ENCODE data around the gene SGCA. TPM values are rescaled to one million over a fixed set of nuclear protein-coding genes. Genes with fewer than 3 reads are reported as not detected.

The SGCA gene
- total RNA-seq, 2 donors from 2014 or later = 0.51 to 2.6 TPM

DNA sequence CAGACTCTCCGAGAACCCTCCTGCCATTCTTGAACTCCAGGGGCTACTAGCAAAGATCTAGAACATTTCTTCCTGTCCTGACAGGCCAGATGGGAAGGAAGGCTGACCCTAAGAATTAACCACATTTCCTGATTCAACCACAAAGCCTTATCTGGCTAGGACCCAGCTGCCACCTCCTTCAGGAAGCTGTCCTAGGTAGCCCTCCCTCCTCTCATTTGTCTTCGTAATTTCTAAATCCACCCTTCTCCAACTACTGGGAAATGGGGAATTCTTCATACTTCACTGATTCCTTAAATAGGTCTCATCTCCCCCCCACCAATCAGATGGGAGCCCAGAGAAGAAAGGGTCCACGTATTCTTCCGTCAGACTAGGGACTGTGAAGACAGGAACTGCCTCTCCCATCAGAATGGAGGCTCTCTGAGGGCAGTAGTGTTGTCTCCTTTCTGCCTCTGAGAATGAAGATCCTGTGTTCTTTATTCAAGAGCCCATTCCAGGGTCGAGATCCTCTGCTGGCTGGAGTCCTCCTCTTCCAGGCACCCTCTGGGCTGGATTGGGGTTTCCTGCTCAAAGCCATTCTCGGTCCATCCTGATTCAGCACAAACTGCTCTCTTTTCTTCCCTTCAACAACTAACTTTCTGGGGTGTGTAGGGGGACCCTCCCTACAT lies 38.0 kb upstream of the SGCA start:
- peaks cover 3% of the 10 kb centered on the region for H3K4me1 ChIP-seq (ENCODE audit: control insufficient read depth, insufficient read depth, low read length)
- Mint-ChIP-seq H3K9me3 (no peaks in the 10 kb centered on the region), H3K4me1 (peaks cover 31% of the 10 kb centered on the region), H3K4me3 (peak overlapping the region; percentile 70), H3K27me3 (ENCODE audit: insufficient read depth) (peaks cover 36% of the 10 kb centered on the region), H3K36me3 (ENCODE audit: low read depth) (no peaks in the 10 kb centered on the region), H3K27ac (no peak overlapping the region)
- H3K27ac ChIP-seq (ENCODE audit: low read depth, low read length) = no peak overlapping the region
- H3K4me3 ChIP-seq (ENCODE audit: low read length) = no peak overlapping the region
- WGBS, 2 experiments (ENCODE audit: insufficient coverage in 1 of 2, insufficient read length in 1 of 2) = 79 to 93% methylated on average over 3 to 6 of the region's 6 CpGs
- no peak overlapping the region for H3K9ac ChIP-seq (ENCODE audit: extremely low read depth, low read length, poor library complexity, severe bottlenecking)
- peak; percentile 72 for DNase-seq
- TF ChIP-seq, protein P1, sequence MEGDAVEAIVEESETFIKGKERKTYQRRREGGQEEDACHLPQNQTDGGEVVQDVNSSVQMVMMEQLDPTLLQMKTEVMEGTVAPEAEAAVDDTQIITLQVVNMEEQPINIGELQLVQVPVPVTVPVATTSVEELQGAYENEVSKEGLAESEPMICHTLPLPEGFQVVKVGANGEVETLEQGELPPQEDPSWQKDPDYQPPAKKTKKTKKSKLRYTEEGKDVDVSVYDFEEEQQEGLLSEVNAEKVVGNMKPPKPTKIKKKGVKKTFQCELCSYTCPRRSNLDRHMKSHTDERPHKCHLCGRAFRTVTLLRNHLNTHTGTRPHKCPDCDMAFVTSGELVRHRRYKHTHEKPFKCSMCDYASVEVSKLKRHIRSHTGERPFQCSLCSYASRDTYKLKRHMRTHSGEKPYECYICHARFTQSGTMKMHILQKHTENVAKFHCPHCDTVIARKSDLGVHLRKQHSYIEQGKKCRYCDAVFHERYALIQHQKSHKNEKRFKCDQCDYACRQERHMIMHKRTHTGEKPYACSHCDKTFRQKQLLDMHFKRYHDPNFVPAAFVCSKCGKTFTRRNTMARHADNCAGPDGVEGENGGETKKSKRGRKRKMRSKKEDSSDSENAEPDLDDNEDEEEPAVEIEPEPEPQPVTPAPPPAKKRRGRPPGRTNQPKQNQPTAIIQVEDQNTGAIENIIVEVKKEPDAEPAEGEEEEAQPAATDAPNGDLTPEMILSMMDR (conservative IDR thresholded peaks at IDR 0.05) = no peak
- H3K27me3 ChIP-seq (ENCODE audit: control insufficient read depth, insufficient read depth, low read length, poor library complexity, severe bottlenecking) = no peaks in the 10 kb centered on the region
- no peaks in the 10 kb centered on the region for H3K36me3 ChIP-seq (ENCODE audit: control insufficient read depth, insufficient read depth, low read length)
- H3K9me3 ChIP-seq (ENCODE audit: control insufficient read depth, low read length) = no peaks in the 10 kb centered on the region

DNA sequence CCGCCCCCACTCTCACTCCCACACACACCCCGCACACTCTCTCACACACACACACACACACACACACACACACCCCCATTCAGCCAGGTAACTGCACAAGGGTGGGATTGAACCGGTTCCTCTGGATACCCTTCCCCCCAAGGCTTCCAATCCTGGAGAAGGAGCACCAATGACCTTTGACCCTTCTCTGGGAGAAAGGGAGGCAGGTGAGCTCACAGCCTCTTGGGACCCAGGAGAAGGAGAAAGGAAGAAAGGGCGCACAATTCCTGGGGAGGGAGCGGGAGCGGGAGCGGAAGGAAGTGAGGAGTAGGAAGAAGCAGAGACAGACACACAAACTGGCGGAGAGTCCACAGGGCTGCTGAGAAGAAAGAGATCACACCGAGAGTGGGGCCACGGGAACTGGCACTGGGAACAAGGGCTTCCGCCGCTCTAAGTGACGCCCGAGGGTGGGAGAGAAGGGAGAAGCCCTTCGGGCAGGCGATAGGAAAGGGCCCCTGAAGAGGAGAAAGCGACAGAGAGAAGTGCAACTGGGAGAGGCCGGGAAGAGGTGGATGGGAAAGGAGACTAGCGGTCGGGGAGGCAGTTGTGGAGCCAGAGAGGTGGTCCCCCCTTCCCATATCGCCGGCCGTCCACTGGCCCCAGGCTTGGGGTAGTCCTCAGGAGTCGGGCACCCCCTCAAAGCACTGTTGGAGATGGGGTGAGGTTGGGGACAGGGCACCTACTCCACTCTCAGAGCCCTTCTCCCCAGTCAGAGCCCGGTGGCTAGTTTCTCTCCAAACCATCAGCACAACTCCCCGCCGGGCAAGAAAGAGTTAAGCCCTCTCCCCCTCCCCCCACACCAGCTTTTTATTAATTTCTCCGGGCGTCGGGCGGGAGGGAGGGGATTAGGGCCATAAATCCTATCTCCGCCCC lies 37.1 kb upstream of the SGCA start:
- Histone ChIP-seq H3K4me3 (ENCODE audit: low read length) (peak overlapping the region; percentile 75), H3K9ac (ENCODE audit: extremely low read depth, low read length, poor library complexity, severe bottlenecking) (peak overlapping the region; percentile 3), H3K4me1 (ENCODE audit: control insufficient read depth, insufficient read depth, low read length) (no peaks in the 10 kb centered on the region), H3K27me3 (ENCODE audit: control insufficient read depth, insufficient read depth, low read length, poor library complexity, severe bottlenecking) (no peaks in the 10 kb centered on the region), H3K27ac (ENCODE audit: low read depth, low read length) (peak overlapping the region; percentile 4), H3K36me3 (ENCODE audit: control insufficient read depth, insufficient read depth, low read length) (peaks cover 4% of the 10 kb centered on the region), H3K9me3 (ENCODE audit: control insufficient read depth, low read length) (no peaks in the 10 kb centered on the region)
- TF ChIP-seq, protein P1 (conservative IDR thresholded peaks at IDR 0.05) = no peak
- Mint-ChIP-seq H3K36me3 (ENCODE audit: low read depth) (no peaks in the 10 kb centered on the region), H3K4me3 (peak overlapping the region; percentile 70), H3K27ac (peak overlapping the region; percentile 8), H3K27me3 (ENCODE audit: insufficient read depth) (peaks cover 36% of the 10 kb centered on the region), H3K9me3 (no peaks in the 10 kb centered on the region), H3K4me1 (peaks cover 25% of the 10 kb centered on the region)
- peak; percentile 90 for DNase-seq
- WGBS, 2 experiments (ENCODE audit: insufficient coverage in 1 of 2, insufficient read length in 1 of 2) = 21 to 33% methylated on average over 5 to 30 of the region's 32 CpGs

DNA sequence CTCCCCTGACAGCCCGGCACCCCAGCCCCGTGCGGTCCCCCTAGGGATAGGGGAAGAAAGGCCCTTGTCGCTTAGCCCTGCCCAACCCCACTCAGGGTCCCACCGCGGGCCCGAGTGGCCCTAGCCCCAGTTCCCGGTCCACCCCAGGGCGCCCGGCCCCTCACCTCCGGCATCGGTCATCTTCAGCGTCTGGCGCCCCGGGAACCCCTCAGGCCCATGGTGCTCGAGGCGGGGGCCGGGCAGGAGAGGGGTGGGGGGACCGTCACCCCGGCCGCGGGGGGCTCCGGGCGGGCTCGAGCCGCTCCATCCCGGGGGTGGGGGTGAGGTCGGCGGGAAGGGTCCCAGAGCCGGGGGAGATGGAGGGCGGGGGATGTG lies 36.5 kb upstream of the SGCA start:
- H3K27me3 ChIP-seq (ENCODE audit: control insufficient read depth, insufficient read depth, low read length, poor library complexity, severe bottlenecking) = no peaks in the 10 kb centered on the region
- peak overlapping the region; percentile 70 for H3K4me3 Mint-ChIP-seq
- no peak overlapping the region for H3K9ac ChIP-seq (ENCODE audit: extremely low read depth, low read length, poor library complexity, severe bottlenecking)
- H3K27ac Mint-ChIP-seq = no peak overlapping the region
- H3K36me3 Mint-ChIP-seq (ENCODE audit: low read depth) = no peaks in the 10 kb centered on the region
- peaks cover 36% of the 10 kb centered on the region for H3K27me3 Mint-ChIP-seq (ENCODE audit: insufficient read depth)
- peaks cover 8% of the 10 kb centered on the region for H3K36me3 ChIP-seq (ENCODE audit: control insufficient read depth, insufficient read depth, low read length)
- H3K4me1 Mint-ChIP-seq = peaks cover 23% of the 10 kb centered on the region
- no peak for DNase-seq
- H3K27ac ChIP-seq (ENCODE audit: low read depth, low read length) = no peak overlapping the region
- H3K9me3 Mint-ChIP-seq = no peaks in the 10 kb centered on the region
- no peaks in the 10 kb centered on the region for H3K4me1 ChIP-seq (ENCODE audit: control insufficient read depth, insufficient read depth, low read length)
- H3K9me3 ChIP-seq (ENCODE audit: control insufficient read depth, low read length) = no peaks in the 10 kb centered on the region
- TF ChIP-seq, protein P1 (conservative IDR thresholded peaks at IDR 0.05) = no peak
- 1% methylated on average over 31 of the region's 31 CpGs; no CpG with 5 or more reads in 1 of the 2 experiments for WGBS, 2 experiments (ENCODE audit: insufficient coverage in 1 of 2, insufficient read length in 1 of 2)
- peak overlapping the region; percentile 75 for H3K4me3 ChIP-seq (ENCODE audit: low read length)

Data from endodermal cell (in vitro differentiated cells).